LHCN-M2 (cell line): Measurements from ENCODE around the gene KISS1R. TPM values are rescaled to one million over a fixed set of nuclear protein-coding genes. Genes with fewer than 3 reads are reported as not detected.
A peak's percentile ranks its signal among the peaks of the same experiment; 100 is the strongest.

Source experiments
- DNase-seq: peaks from one replicate; pipeline ENCODE4 v3.0.0-alpha.2; 2012; ENCODE audit warnings: low read depth
- total RNA-seq: library from RNA; depleted of rRNA; stranded (reverse); fragments of >200 nt; gene quantifications from 2 replicates; pipeline ENCODE4 v1.2.3, GENCODE V29; 2014; rRNA removed

Gene KISS1R
- total RNA-seq, 1 experiment from 2014 or later, result not detected

DNA sequence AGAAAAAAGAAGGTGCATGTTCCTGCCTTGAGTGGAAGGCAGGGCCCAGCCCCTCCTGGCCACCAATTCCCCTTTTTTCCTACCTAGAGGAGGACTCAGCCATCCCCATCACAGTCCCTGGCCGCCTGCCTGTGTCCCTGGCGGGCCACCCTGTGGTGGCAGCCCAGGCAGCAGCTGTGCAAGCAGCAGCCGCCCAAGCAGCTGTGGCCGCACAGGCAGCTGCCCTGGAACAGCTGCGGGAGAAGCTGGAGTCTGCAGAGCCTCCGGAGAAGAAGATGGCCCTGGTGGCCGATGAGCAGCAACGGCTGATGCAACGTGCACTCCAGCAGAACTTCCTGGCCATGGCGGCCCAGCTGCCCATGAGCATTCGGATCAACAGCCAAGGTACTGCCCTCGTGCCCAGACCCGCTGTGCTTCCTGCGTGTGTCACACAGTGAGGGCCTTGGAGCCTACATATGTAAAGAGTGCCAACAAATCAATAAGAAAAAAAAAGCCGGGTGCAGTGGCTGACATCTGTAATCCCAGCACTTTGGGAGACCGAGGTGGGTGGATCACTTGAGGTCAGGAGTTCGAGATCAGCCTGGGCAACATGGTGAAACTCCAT, 49.5 kb downstream of the KISS1R start:
- peak; percentile 58 for DNase-seq

Other genes starting within 250 kb of the KISS1R start
- gene FSTL3, start 240.9 kb upstream of the KISS1R start, total RNA-seq, result 125 and 217 TPM in 2 replicates
- not detected in 2 replicates for gene PRSS57, start 221.9 kb upstream of the KISS1R start, total RNA-seq
- gene PALM, start 208.4 kb upstream of the KISS1R start, total RNA-seq, result 2.2 and 2.3 TPM in 2 replicates
- gene MISP, start 166.2 kb upstream of the KISS1R start, total RNA-seq, result 0.46 and 0.58 TPM in 2 replicates
- gene PTBP1, start 119.9 kb upstream of the KISS1R start, total RNA-seq, result 425 and 475 TPM in 2 replicates
- 0.06 TPM in 1 of 2 replicates, not detected in the other for gene PLPPR3, start 95.4 kb upstream of the KISS1R start, total RNA-seq
- not detected in 2 replicates for gene AZU1, start 89.5 kb upstream of the KISS1R start, total RNA-seq
- not detected in 2 replicates for gene PRTN3, start 76.3 kb upstream of the KISS1R start, total RNA-seq
- 0.11 TPM in 1 of 2 replicates, not detected in the other for gene ELANE, start 65.0 kb upstream of the KISS1R start, total RNA-seq
- gene CFD, start 57.7 kb upstream of the KISS1R start, total RNA-seq, result 0.38 TPM in 1 of 2 replicates, not detected in the other
- gene MED16, start 24.1 kb upstream of the KISS1R start, total RNA-seq, result 36.3 and 38.7 TPM in 2 replicates
- not detected in 2 replicates for gene RNU6-9, start 23.8 kb upstream of the KISS1R start, total RNA-seq
- gene R3HDM4, start 4.1 kb upstream of the KISS1R start, total RNA-seq, result 40.3 and 42.7 TPM in 2 replicates
- gene ARID3A, start 8.7 kb downstream of the KISS1R start, total RNA-seq, result 3.1 and 3.4 TPM in 2 replicates
- gene WDR18, start 67.0 kb downstream of the KISS1R start, total RNA-seq, result 44.2 and 53.6 TPM in 2 replicates
- gene GRIN3B, start 83.1 kb downstream of the KISS1R start, total RNA-seq, result 0.11 and 0.19 TPM in 2 replicates
- 154 and 176 TPM in 2 replicates for gene TMEM259, start 103.8 kb downstream of the KISS1R start, total RNA-seq
- gene RNU6-2, start 104.2 kb downstream of the KISS1R start, total RNA-seq, result not detected in 2 replicates
- 130 and 145 TPM in 2 replicates for gene CNN2, start 109.3 kb downstream of the KISS1R start, total RNA-seq
- gene ABCA7, start 122.8 kb downstream of the KISS1R start, total RNA-seq, result 18.1 and 21.5 TPM in 2 replicates
- 0.13 and 0.57 TPM in 2 replicates for gene ARHGAP45, start 149.8 kb downstream of the KISS1R start, total RNA-seq
- 277 and 355 TPM in 2 replicates for gene POLR2E, start 178.0 kb downstream of the KISS1R start, total RNA-seq
- 347 and 363 TPM in 2 replicates for gene GPX4, start 186.7 kb downstream of the KISS1R start, total RNA-seq